ENCODE data around the gene KMT2B.

Gene KMT2B

GRCh38 chr19:35780717-35781116, 62.9 kb downstream of the KMT2B start:
- no peak for DNase-seq (ENCODE audit: low spot score)

- no peak for DNase-seq (ENCODE audit: low spot score)
Observed at GRCh38 chr19:35781650-35782049, 63.8 kb downstream of the KMT2B start.

DNA sequence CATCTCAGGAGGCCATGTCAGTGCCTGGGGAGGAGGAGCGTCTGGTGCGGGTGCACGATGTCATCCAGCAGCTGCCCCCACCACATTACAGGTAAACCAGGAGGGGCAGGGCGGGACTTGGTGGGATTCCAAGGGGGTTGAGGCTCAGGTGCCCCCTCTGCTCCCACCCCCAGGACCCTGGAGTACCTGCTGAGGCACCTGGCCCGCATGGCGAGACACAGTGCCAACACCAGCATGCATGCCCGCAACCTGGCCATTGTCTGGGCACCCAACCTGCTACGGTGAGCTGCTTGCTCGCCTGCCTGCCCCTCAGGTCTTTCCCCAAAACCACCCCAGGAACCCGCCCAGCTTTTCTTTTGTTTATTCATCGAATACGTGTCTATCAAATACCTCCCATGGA, 64.8 kb downstream of the KMT2B start:
- no peak for DNase-seq (ENCODE audit: low spot score)

GRCh38 chr19:35783469-35784434, 65.9 kb downstream of the KMT2B start:
- no peak for DNase-seq (ENCODE audit: low spot score)

DNA sequence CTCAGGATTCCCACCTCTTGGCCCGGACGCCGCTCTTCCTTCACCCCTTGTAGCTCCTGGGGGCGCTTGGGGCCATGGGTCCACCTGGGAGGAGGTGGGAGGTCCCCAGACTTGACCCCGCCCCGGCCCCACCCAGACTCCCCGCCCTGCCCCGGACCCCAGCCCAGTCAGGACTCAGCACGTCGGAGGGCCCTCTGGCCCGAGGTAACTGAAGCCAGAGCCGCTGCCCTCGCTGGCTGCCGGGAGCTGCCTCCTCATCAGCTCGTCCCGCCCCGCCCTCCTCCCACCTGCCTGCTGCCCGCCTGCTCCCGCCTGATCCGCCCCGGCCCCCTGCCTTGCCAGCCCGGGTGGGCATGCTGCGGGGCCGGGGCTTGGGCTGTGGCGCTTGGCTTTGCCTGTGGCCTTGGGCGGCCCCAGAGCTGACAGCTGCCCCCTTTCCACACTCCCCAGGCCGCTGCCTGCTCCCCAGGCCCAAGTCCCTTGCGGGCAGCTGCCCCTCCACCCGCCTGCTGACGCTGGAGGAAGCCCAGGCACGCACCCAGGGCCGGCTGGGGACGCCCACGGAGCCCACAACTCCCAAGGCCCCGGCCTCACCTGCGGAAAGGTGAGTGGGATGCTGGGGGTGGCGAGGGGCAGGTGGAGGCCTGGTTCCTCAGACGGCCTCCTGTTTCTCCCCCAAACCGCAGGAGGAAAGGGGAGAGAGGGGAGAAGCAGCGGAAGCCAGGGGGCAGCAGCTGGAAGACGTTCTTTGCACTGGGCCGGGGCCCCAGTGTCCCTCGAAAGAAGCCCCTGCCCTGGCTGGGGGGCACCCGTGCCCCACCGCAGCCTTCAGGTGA, 66.9 kb downstream of the KMT2B start:
- no peak for DNase-seq (ENCODE audit: low spot score)

DNA sequence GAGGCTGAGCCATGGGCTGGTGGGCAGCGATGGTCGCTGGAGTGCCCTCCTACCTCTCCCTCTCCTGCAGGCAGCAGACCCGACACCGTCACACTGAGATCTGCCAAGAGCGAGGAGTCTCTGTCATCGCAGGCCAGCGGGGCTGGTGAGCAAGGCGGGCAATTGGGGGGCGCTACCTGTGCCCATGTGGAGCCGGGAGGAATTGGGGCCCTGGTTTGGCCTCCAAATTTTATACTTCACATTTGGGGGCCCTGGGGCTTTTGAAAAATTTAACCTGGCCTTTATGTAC, 67.5 kb downstream of the KMT2B start:
- no peak for DNase-seq (ENCODE audit: low spot score)

DNA sequence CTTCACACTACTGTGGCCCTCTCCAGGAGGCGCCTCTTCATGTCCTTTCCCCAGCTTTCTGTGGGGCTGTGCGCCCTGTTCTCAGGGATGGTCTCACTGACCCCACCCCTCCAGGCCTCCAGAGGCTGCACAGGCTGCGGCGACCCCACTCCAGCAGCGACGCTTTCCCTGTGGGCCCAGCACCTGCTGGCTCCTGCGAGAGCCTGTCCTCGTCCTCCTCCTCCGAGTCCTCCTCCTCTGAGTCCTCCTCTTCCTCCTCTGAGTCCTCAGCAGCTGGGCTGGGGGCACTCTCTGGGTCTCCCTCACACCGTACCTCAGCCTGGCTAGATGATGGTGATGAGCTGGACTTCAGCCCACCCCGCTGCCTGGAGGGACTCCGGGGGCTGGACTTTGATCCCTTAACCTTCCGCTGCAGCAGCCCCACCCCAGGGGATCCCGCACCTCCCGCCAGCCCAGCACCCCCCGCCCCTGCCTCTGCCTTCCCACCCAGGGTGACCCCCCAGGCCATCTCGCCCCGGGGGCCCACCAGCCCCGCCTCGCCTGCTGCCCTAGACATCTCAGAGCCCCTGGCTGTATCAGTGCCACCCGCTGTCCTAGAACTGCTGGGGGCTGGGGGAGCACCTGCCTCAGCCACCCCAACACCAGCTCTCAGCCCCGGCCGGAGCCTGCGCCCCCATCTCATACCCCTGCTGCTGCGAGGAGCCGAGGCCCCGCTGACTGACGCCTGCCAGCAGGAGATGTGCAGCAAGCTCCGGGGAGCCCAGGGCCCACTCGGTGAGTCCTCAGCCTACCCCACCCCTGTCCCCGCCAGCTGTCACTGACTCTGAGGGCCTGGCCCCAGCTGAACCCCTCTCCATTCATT, 68.7 kb downstream of the KMT2B start:
- no peak for DNase-seq (ENCODE audit: low spot score)

GRCh38 chr19:35787227-35787799, 69.5 kb downstream of the KMT2B start:
- DNase-seq (ENCODE audit: low spot score), result no peak
